ENCODE measurements around the gene NPHP1. TPM values are rescaled to one million over a fixed set of nuclear protein-coding genes. Genes with fewer than 3 reads are reported as not detected.

Gene NPHP1
- total RNA-seq, 1 experiment from 2014 or later: 4.7 TPM

Small RNA genes within 50 kb of the gene (microRNA-seq; reads per million reads assigned to microRNA genes)
- not detected for gene MIR4436B1 (ENCODE audit: borderline number of aligned reads)

Other genes with a start within 250 kb of the NPHP1 start
- 223 TPM for gene MALL, start 89.2 kb downstream of the NPHP1 start, total RNA-seq (2021; ENCODE audit: unreplicated experiment)
- gene MTLN, start 7.5 kb upstream of the NPHP1 start, total RNA-seq (2021; ENCODE audit: unreplicated experiment): 35.7 TPM